Activated CD8-positive, alpha-beta T cell treated with anti-CD3 and anti-CD28 coated beads for 36 hours (primary cell): ENCODE results near the gene NRG3. TPM values are rescaled to one million over a fixed set of nuclear protein-coding genes. Genes with fewer than 3 reads are reported as not detected.

Experiments used
- ATAC-seq: fragments of 200-7000 bp; cut with Tn5 transposase; one replicate; pipeline ENCODE4 v1.10.0; 2021; ENCODE audit warnings: mild to moderate bottlenecking, moderate library complexity
- CTCF ChIA-PET: fragments of 350-600 bp; sonication (Branson Sonifier 250); formaldehyde crosslinking; loops from one replicate; lab custom pipeline; 2021; ENCODE audit warnings: antibody characterized with exemption; lab: Charles Lee
- POLR2A ChIA-PET: fragments of 350-600 bp; sonication (Branson Sonifier 250); formaldehyde crosslinking; loops from one replicate; lab custom pipeline; 2021; ENCODE audit warnings: antibody characterized with exemption; lab: Charles Lee
- DNase-seq: peaks from one replicate; pipeline ENCODE4 v3.0.0-alpha.2; 2020
- H3K27ac Mint-ChIP-seq: one replicate; pipeline ENCODE4 v1.8.0; 2021; ENCODE audit warnings: mild to moderate bottlenecking, mixed read lengths
- H3K27me3 Mint-ChIP-seq: one replicate; pipeline ENCODE4 v1.8.0; 2021; ENCODE audit warnings: mixed read lengths
- H3K36me3 Mint-ChIP-seq: one replicate; pipeline ENCODE4 v1.8.0; 2021; ENCODE audit warnings: low read depth, mixed read lengths
- H3K4me1 Mint-ChIP-seq: one replicate; pipeline ENCODE4 v1.8.0; 2021; ENCODE audit warnings: low read depth, mixed read lengths
- H3K4me3 Mint-ChIP-seq: one replicate; pipeline ENCODE4 v1.8.0; 2021; ENCODE audit warnings: mild to moderate bottlenecking, moderate library complexity, mixed read lengths
- H3K9me3 Mint-ChIP-seq: one replicate; pipeline ENCODE4 v1.8.0; 2021; ENCODE audit warnings: mixed read lengths
- intact Hi-C: fragments of 100-400 bp; cut with micrococcal nuclease; formaldehyde crosslinking; loops from one replicate; pipeline ENCODE4 v1.10.0; 2022
- total RNA-seq, 2 experiments: library from RNA; stranded (reverse); gene quantifications; one replicate each; pipeline ENCODE4 v1.2.3, GENCODE V29; 2021
- TF ChIP-seq, protein P1 (sequence below): fragments of 200-600 bp; IDR thresholded peaks from one replicate; pipeline ENCODE4 v1.8.0; 2022; ENCODE audit warnings: antibody characterized with exemption, mild to moderate bottlenecking

Gene NRG3
- total RNA-seq, 2 experiments from 2014 or later: not detected

DNA sequence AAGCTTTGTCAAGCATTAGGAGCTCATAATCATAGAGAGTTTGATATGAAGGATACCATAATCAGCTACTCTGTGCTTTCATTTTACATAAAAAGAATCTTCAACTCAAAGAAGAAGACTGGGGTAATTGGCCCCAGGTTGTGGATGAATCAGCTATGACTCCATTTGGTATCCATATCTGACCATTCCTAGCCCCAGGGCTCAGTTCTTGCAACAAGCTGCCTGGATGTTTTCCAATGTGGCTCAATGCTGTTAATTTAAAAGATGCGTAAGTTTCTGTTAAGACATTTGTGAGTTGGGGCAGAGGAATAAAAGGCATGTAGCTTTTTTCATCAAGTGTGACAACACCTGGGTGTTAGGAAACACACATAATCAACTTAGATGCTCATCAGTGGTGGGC, 951.1 kb downstream of the NRG3 start:
- CTCF ChIA-PET: no interaction called here
- Mint-ChIP-seq H3K9me3 (no peaks in the 10 kb centered on the region), H3K36me3 (no peaks in the 10 kb centered on the region), H3K27ac (no peak overlapping the region), H3K4me3 (no peak overlapping the region), H3K4me1 (no peaks in the 10 kb centered on the region), H3K27me3 (no peaks in the 10 kb centered on the region)
- POLR2A ChIA-PET: no interaction called here
- intact Hi-C loops: no loop called here
- ATAC-seq (no peak), DNase-seq (no peak)
- TF ChIP-seq, protein P1, sequence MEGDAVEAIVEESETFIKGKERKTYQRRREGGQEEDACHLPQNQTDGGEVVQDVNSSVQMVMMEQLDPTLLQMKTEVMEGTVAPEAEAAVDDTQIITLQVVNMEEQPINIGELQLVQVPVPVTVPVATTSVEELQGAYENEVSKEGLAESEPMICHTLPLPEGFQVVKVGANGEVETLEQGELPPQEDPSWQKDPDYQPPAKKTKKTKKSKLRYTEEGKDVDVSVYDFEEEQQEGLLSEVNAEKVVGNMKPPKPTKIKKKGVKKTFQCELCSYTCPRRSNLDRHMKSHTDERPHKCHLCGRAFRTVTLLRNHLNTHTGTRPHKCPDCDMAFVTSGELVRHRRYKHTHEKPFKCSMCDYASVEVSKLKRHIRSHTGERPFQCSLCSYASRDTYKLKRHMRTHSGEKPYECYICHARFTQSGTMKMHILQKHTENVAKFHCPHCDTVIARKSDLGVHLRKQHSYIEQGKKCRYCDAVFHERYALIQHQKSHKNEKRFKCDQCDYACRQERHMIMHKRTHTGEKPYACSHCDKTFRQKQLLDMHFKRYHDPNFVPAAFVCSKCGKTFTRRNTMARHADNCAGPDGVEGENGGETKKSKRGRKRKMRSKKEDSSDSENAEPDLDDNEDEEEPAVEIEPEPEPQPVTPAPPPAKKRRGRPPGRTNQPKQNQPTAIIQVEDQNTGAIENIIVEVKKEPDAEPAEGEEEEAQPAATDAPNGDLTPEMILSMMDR: no peak

GRCh38 chr10:82827901-82828300, 952.9 kb downstream of the NRG3 start:
- ChIA-PET POLR2A (no interaction called here), CTCF (no interaction called here)
- no peak overlapping the region for H3K4me3 Mint-ChIP-seq
- H3K27ac Mint-ChIP-seq: no peak overlapping the region
- no peak for DNase-seq
- intact Hi-C loops: no loop called here
- no peaks in the 10 kb centered on the region for H3K4me1 Mint-ChIP-seq
- no peak for ATAC-seq
- TF ChIP-seq, protein P1: no peak
- H3K9me3 Mint-ChIP-seq: no peaks in the 10 kb centered on the region
- H3K36me3 Mint-ChIP-seq: no peaks in the 10 kb centered on the region
- H3K27me3 Mint-ChIP-seq: no peaks in the 10 kb centered on the region

- intact Hi-C loops: no loop called here
- Mint-ChIP-seq H3K4me3 (no peak overlapping the region), H3K36me3 (no peaks in the 10 kb centered on the region), H3K9me3 (peaks cover 11% of the 10 kb centered on the region), H3K27me3 (no peaks in the 10 kb centered on the region), H3K4me1 (no peaks in the 10 kb centered on the region), H3K27ac (no peak overlapping the region)
- DNase-seq: no peak
- ChIA-PET CTCF (no interaction called here), POLR2A (no interaction called here)
- ATAC-seq: no peak
- TF ChIP-seq, protein P1: no peak
Measured at GRCh38 chr10:82847242-82847641, 972.2 kb downstream of the NRG3 start.

DNA sequence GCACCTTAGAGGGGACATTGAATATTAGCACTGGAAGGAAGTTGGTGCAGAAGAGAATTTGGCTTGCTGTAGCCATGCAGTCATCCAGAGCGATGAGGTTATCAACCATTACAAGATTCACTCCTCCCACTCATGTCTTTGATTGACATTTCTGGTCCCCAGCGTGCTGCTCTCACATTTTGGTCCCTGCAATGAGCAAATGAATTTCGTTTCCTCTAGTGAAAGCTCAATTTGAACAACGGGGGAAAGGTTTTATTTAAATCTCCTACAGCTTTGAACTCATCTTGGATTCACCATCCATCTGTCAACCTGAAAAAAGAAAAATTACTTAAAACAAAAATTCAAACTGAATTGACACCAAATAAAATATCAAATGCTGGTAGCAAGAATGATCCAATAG, 975.2 kb downstream of the NRG3 start:
- POLR2A ChIA-PET: no interaction called here

GRCh38 chr10:82856957-82857613, 982.1 kb downstream of the NRG3 start:
- H3K36me3 Mint-ChIP-seq: no peaks in the 10 kb centered on the region
- intact Hi-C loops: no loop called here
- peaks cover 4% of the 10 kb centered on the region for H3K9me3 Mint-ChIP-seq
- no peak overlapping the region for H3K4me3 Mint-ChIP-seq
- H3K27me3 Mint-ChIP-seq: no peaks in the 10 kb centered on the region
- POLR2A ChIA-PET: no interaction called here
- TF ChIP-seq, protein P1: no peak
- no peak overlapping the region for H3K27ac Mint-ChIP-seq
- DNase-seq (no peak), ATAC-seq (no peak)
- CTCF ChIA-PET: no interaction called here
- no peaks in the 10 kb centered on the region for H3K4me1 Mint-ChIP-seq

More for the DNA sequence above, 975.2 kb downstream of the NRG3 start:
- peaks cover 10% of the 10 kb centered on the region for H3K9me3 Mint-ChIP-seq
- H3K27me3 Mint-ChIP-seq: no peaks in the 10 kb centered on the region
- TF ChIP-seq, protein P1: no peak
- CTCF ChIA-PET: no interaction called here
- DNase-seq (no peak), ATAC-seq (no peak)
- H3K36me3 Mint-ChIP-seq: no peaks in the 10 kb centered on the region
- no peak overlapping the region for H3K27ac Mint-ChIP-seq
- no peak overlapping the region for H3K4me3 Mint-ChIP-seq
- H3K4me1 Mint-ChIP-seq: no peaks in the 10 kb centered on the region
- intact Hi-C loops: no loop called here
